GM23338 (cell line): ENCODE measurements around the gene SERTAD3. TPM values are rescaled to one million over a fixed set of nuclear protein-coding genes. Genes with fewer than 3 reads are reported as not detected.

Experiments used
- ATAC-seq: fragments of 200-7000 bp; cut with Tn5 transposase; 3 replicates; pipeline ENCODE4 v1.9.1; 2020
- DNase-seq: peaks from one replicate; pipeline ENCODE4 v3.0.0-alpha.2; 2015; ENCODE audit warnings: low spot score
- H2AFZ ChIP-seq: fragments of 200-600 bp; sonication (generic); 2 replicates; pipeline ENCODE4 v1.8.0; 2016; ENCODE audit warnings: antibody characterized with exemption, mild to moderate bottlenecking, moderate library complexity
- H3F3A ChIP-seq: fragments of 200-600 bp; sonication (generic); replicated peaks from 2 replicates; pipeline ENCODE4 v1.8.0; 2017; ENCODE audit warnings: antibody characterized with exemption, mixed run types, low read depth
- H3K27ac ChIP-seq: fragments of 200-600 bp; sonication (generic); 2 replicates; pipeline ENCODE4 v1.6.1; 2016; ENCODE audit warnings: low read depth
- H3K27me3 ChIP-seq: fragments of 200-600 bp; sonication (generic); 2 replicates; pipeline ENCODE4 v1.8.0; 2016; ENCODE audit warnings: mild to moderate bottlenecking, mixed run types, moderate library complexity; ENCODE audit not compliant: insufficient read depth
- H3K36me3 ChIP-seq: fragments of 200-600 bp; sonication (generic); 2 replicates; pipeline ENCODE4 v1.8.0; 2016; ENCODE audit warnings: mild to moderate bottlenecking; ENCODE audit not compliant: insufficient read depth
- H3K4me1 ChIP-seq: fragments of 200-600 bp; sonication (generic); 2 replicates; pipeline ENCODE4 v1.8.0; 2016; ENCODE audit warnings: mild to moderate bottlenecking, moderate library complexity; ENCODE audit not compliant: insufficient read depth
- H3K4me2 ChIP-seq: fragments of 200-600 bp; sonication (generic); 2 replicates; pipeline ENCODE4 v1.7.1; 2017; ENCODE audit warnings: mixed run types
- H3K4me3 ChIP-seq: fragments of 200-600 bp; sonication (generic); 2 replicates; pipeline ENCODE4 v1.6.1; 2016; ENCODE audit warnings: mixed run types
- H3K79me2 ChIP-seq: fragments of 200-600 bp; sonication (generic); replicated peaks from 2 replicates; pipeline ENCODE4 v1.8.0; 2017; ENCODE audit warnings: mild to moderate bottlenecking; ENCODE audit not compliant: insufficient read depth
- H3K9me2 ChIP-seq: fragments of 200-600 bp; sonication (generic); 2 replicates; pipeline ENCODE4 v1.8.0; 2017; ENCODE audit not compliant: insufficient read depth
- H4K20me1 ChIP-seq: fragments of 200-600 bp; sonication (generic); replicated peaks from 2 replicates; pipeline ENCODE4 v1.8.0; 2017; ENCODE audit warnings: mild to moderate bottlenecking; ENCODE audit not compliant: insufficient read depth
- H3K27ac Mint-ChIP-seq: 2 replicates; pipeline ENCODE4 v1.8.0; 2020; ENCODE audit warnings: inconsistent platforms, mild to moderate bottlenecking, moderate library complexity, mixed read lengths
- H3K27me3 Mint-ChIP-seq: 3 replicates; pipeline ENCODE4 v1.8.0; 2022; ENCODE audit warnings: low read depth, mild to moderate bottlenecking, moderate library complexity, mixed read lengths, inconsistent platforms; ENCODE audit not compliant: insufficient read depth, poor library complexity
- H3K36me3 Mint-ChIP-seq: 3 replicates; pipeline ENCODE4 v1.8.0; 2021; ENCODE audit warnings: low read depth, mild to moderate bottlenecking, inconsistent platforms, moderate library complexity, mixed read lengths
- H3K4me1 Mint-ChIP-seq: 3 replicates; pipeline ENCODE4 v1.8.0; 2020; ENCODE audit warnings: mild to moderate bottlenecking, inconsistent platforms, mixed read lengths
- H3K4me3 Mint-ChIP-seq: 3 replicates; pipeline ENCODE4 v1.8.0; 2021; ENCODE audit warnings: moderate library complexity, mild to moderate bottlenecking, inconsistent platforms, mixed read lengths
- H3K9me3 Mint-ChIP-seq: 3 replicates; pipeline ENCODE4 v1.8.0; 2020; ENCODE audit warnings: moderate library complexity, mild to moderate bottlenecking, inconsistent platforms, mixed read lengths
- CREB1 ChIP-seq: fragments of 250-450 bp; sonication (Bioruptor Pico); IDR thresholded peaks from 2 replicates; pipeline ENCODE4 v1.5.0; 2020; ENCODE audit warnings: low read depth, mild to moderate bottlenecking, moderate library complexity
- CTCF ChIP-seq, 2 experiments: fragments of 200-600 bp in 1 of 2; sonication (generic) in 1 of 2; conservative IDR thresholded peaks; 2 replicates each; pipeline versions ENCODE4 v1.5.1 to v1.6.1; 2016 to 2017; ENCODE audit warnings: antibody characterized with exemption in 2 of 2, low read depth in 2 of 2, mild to moderate bottlenecking in 2 of 2, moderate library complexity in 1 of 2
- EZH2 ChIP-seq: fragments of 200-600 bp; sonication (generic); IDR thresholded peaks from one replicate; pipeline ENCODE4 v1.8.0; 2017; ENCODE audit warnings: antibody characterized with exemption, mild to moderate bottlenecking, low read depth; ENCODE audit not compliant: unreplicated experiment
- EZH2phosphoT487 ChIP-seq: fragments of 200-600 bp; sonication (generic); IDR thresholded peaks from one replicate; pipeline ENCODE4 v1.8.1; 2018; ENCODE audit warnings: antibody characterized with exemption; ENCODE audit not compliant: unreplicated experiment
- JUNB ChIP-seq: IDR thresholded peaks from one replicate; pipeline ENCODE4 v1.6.1; 2016; ENCODE audit warnings: antibody characterized with exemption; ENCODE audit not compliant: unreplicated experiment
- NANOG ChIP-seq: IDR thresholded peaks from 2 replicates; pipeline ENCODE4 v1.6.1; 2016; ENCODE audit warnings: antibody characterized with exemption, borderline replicate concordance
- POLR2AphosphoS5 ChIP-seq: IDR thresholded peaks from 2 replicates; pipeline ENCODE4 v1.6.1; 2016; ENCODE audit warnings: antibody characterized with exemption, low read depth
- REST ChIP-seq: IDR thresholded peaks from one replicate; pipeline ENCODE4 v1.6.1; 2018; ENCODE audit warnings: antibody characterized with exemption; ENCODE audit not compliant: unreplicated experiment
- STAT1 ChIP-seq: IDR thresholded peaks from one replicate; pipeline ENCODE4 v1.6.1; 2016; ENCODE audit warnings: antibody characterized with exemption; ENCODE audit not compliant: unreplicated experiment
- ZNF114 ChIP-seq: fragments of 250-450 bp; sonication (Bioruptor Pico); IDR thresholded peaks from 2 replicates; pipeline ENCODE4 v1.5.0; 2020; ENCODE audit warnings: mild to moderate bottlenecking, moderate library complexity
- ZNF331 ChIP-seq: fragments of 250-450 bp; sonication (Bioruptor Pico); IDR thresholded peaks from 2 replicates; pipeline ENCODE4 v1.5.0; 2020; ENCODE audit warnings: low read depth, mild to moderate bottlenecking, moderate library complexity
- ZNF462 ChIP-seq: fragments of 250-450 bp; sonication (Bioruptor Pico); IDR thresholded peaks from 2 replicates; pipeline ENCODE4 v1.5.0; 2020; ENCODE audit warnings: mild to moderate bottlenecking, moderate library complexity
- polyA plus RNA-seq: library from polyadenylated mRNA; unstranded; fragments of >200 nt; fragmentation: Nextera tagmentation; extraction: Ambion mirVana; gene quantifications from 2 replicates; pipeline ENCODE4 v1.2.1, GENCODE V29; 2016
- total RNA-seq: library from RNA; depleted of rRNA; stranded (reverse); fragments of >200 nt; shearing (Covaris generic); gene quantifications from 2 replicates; pipeline ENCODE4 v1.2.3, GENCODE V29; 2014
- TF ChIP-seq, protein P1 (sequence below): IDR thresholded peaks from 2 replicates; pipeline ENCODE4 v1.6.1; 2016; ENCODE audit warnings: antibody characterized with exemption

The SERTAD3 gene
- total and polyA plus RNA-seq, 2 experiments from 2014 or later = 15.4 to 24.1 TPM

GRCh38 chr19:40443131-40443999 is 770 bp downstream of the SERTAD3 start:
- H3K4me1 Mint-ChIP-seq = peaks cover 28% of the 10 kb centered on the region
- peak overlapping the region; percentile 48; the same call in 1 of the 2 replicates for H2AFZ ChIP-seq
- ATAC-seq = peak; percentile 72

More at GRCh38 chr19:40443131-40443999, 770 bp downstream of the SERTAD3 start:
- H3K36me3 ChIP-seq = peaks cover 16% of the 10 kb centered on the region; the same call in 1 of the 2 replicates
- Mint-ChIP-seq H3K4me3 (peak overlapping the region; percentile 98), H3K27ac (peak overlapping the region; percentile 99), H3K36me3 (peaks cover 31% of the 10 kb centered on the region), H3K9me3 (peaks cover 3% of the 10 kb centered on the region; the same call in 2 of the 3 replicates), H3K27me3 (peaks cover 20% of the 10 kb centered on the region)
- H3F3A ChIP-seq = peaks cover 22% of the 10 kb centered on the region
- H3K27me3 ChIP-seq = no peaks in the 10 kb centered on the region
- peak overlapping the region; percentile 100 for H3K4me2 ChIP-seq
- TF ChIP-seq, protein P1, sequence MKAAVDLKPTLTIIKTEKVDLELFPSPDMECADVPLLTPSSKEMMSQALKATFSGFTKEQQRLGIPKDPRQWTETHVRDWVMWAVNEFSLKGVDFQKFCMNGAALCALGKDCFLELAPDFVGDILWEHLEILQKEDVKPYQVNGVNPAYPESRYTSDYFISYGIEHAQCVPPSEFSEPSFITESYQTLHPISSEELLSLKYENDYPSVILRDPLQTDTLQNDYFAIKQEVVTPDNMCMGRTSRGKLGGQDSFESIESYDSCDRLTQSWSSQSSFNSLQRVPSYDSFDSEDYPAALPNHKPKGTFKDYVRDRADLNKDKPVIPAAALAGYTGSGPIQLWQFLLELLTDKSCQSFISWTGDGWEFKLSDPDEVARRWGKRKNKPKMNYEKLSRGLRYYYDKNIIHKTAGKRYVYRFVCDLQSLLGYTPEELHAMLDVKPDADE = peak; percentile 91
- TF ChIP-seq ZNF331 (CRISPR knock-in tag) (no peak), ZNF462 (CRISPR knock-in tag) (no peak), CTCF (conservative IDR thresholded peaks at IDR 0.05; ENCODE audit: low read depth in 2 of 2) (no peak), NANOG (no peak), EZH2phosphoT487 (no peak), POLR2AphosphoS5 (peak; percentile 71), EZH2 (no peak), ZNF114 (CRISPR knock-in tag) (no peak), CREB1 (CRISPR knock-in tag) (peak; percentile 91), JUNB (no peak), STAT1 (no peak), REST (peak; percentile 7)
- peak; percentile 100 for DNase-seq
- H3K27ac ChIP-seq = peak overlapping the region; percentile 100
- peaks cover 26% of the 10 kb centered on the region for H3K79me2 ChIP-seq
- H3K4me3 ChIP-seq = peak overlapping the region; percentile 100
- H3K4me1 ChIP-seq = peaks cover 13% of the 10 kb centered on the region
- H4K20me1 ChIP-seq = peaks cover 8% of the 10 kb centered on the region; the same call in 1 of the 2 replicates
- H3K9me2 ChIP-seq = no peaks in the 10 kb centered on the region
